Endometrium (tissue), 2 donors: Measurements from ENCODE around the gene NOC2L.
"Not testable (repeated sequence)": the region's sequence is repeated elsewhere in the genome, so short reads cannot be mapped to it uniquely, and the experiment has no call there.

Source experiments
- FAIRE-seq: peaks from 2 replicates; lab custom pipeline; 2012; peaks lifted over from hg19 to GRCh38; lab: Jason Lieb, UNC
- donor health status: control.
- donor health status: control.

NOC2L gene

GRCh38 chr1:958823-959730 is at the start of gene NOC2L:
Gene NOC2L, minus strand, starts transcription at chr1:959256. Its CDS starts 16 bp downstream, at chr1:959240.
- FAIRE-seq, result no peak

DNA sequence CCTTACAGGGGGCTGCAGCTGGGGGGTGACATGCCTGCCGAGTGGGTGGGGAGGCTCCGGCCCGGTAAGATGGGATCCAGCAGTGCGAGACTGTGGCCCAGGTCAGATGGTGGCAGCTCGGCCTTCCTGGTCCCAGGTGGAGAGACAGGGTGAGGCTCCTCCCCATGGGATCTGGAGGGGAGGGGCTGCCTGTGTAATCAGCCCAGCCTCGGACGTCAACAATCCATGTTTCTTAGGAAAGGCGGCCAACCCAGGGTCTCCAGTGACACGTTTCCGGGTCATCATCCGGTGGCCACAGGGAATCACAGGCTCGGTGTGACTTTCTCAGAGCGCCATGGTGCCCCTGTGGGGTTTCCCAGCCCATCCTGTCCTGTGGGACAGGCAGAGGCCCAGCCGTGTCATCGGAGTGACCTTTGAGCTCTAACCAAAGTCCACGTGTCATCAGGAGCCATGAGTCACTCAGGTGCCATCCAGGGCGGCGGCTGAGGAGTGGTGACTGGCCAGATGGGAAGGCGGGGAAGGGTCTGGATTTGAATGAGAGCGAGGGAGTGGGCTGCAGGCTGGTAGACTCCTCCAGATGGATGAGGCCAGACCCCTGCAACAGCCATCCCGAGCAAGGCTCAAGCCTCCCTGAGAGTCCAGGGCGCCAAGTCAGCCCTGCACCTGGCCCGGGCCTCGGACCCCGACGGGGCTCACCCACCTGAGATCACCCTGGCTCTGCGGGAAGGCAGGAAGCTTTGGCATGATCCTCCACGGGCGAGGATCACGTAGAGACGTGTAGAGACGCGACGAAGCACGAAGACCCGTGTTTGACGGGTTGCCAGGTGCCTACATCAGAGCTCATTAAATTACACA is 47.5 kb upstream of the NOC2L start:
- FAIRE-seq, result no peak

- no peak for FAIRE-seq
Measured at GRCh38 chr1:1005774-1006304, 46.8 kb upstream of the NOC2L start.

DNA sequence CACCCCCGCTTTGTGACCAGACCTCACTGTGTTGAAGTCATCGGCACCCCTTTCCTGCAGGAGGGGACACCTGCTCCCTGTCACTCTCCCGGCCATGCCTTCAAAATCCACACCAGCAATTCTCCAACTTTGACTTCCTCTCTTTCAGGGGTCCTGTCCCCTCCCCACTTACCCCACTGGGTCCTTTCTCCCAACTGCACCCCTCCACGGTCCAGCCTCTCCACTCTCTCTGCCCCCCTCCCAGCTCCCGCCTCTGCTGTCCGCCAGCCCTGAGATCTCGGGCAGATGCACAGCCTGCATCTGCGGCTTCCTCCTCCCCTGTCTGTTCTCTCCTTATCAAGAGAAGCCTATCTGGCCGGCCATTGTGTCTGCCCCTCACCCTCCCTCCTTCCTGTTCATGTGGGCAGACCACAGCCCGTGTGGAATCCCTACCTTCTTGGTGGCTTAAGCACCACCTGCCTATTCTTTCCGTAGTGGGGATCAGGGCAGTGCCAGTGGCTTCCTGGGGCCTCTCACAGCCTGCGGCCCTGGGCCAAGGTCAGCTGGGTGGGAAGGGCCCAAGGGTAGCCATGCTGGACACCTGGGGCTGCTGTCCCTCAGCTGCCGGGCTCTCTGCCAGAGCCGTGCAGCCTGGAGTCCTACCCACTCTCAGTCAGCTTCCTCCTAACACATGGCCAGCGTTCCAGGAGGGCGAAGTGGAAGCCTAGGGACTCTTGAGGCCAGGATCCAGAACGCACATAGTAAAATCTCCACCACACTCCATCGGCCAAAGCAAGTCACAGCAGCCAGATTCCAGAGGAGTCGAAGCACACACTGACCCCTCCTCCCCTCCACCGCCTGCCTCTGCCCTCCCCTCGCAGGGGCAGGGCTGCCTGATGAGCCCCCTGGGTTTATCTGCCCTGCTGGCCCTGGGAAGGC is 46.0 kb upstream of the NOC2L start:
- no peak for FAIRE-seq

DNA sequence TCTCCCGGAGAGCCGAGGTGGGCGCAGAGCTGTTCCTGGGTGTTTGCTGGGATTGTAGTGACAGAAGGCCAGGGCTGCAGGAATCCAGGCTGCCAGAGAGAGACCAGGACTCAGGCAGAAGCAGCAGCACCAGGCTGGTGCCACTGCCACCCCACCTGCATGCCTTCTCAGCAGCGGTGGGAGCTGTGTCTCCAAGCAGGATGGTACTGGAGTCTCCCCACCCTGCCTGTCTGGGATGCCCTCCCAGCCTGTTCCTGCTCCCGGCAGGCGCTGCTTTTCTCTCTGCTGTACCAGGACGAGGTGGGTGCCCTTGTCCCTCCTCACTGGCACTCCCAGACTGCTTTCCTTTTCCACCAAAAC is 45.3 kb upstream of the NOC2L start:
- no peak for FAIRE-seq

DNA sequence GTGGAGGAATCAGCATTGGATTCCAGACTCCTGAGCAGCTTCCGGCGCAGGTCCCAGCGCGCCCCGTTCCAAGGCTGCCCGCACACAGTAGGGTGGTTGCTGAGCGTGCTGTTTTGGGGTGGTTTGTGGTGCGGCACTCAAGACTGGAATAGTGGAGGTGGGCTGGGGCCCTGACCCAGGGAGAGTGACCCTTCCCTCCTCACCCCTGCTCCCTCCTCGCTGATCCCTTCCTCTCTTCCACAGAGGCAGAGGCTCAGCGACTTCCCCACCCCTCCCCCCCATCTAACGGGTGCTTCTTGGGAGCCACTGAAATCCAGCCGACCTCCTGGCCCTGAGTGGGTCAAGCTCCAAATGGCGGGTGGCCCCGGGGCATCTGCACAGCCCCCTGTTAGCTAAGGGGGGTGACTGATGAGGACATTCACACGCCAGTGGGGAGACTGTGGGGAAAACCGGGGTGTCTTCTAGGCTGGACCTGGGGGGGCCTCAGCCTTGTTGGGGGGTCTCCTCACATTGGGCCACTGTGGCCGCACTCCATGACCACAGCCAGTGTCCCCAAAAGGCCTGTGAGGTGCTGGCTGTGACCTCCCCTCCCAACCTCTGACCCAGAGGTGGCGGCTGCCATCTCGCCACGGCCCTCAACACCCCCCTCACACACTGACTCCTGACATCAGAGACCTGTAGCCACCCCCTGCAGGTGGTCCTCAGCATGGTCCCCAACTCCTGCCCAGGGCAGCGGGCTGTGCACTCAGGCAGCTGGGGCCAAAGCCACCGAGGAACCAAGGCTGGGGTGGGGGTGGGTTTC is 44.8 kb upstream of the NOC2L start:
- no peak for FAIRE-seq

DNA sequence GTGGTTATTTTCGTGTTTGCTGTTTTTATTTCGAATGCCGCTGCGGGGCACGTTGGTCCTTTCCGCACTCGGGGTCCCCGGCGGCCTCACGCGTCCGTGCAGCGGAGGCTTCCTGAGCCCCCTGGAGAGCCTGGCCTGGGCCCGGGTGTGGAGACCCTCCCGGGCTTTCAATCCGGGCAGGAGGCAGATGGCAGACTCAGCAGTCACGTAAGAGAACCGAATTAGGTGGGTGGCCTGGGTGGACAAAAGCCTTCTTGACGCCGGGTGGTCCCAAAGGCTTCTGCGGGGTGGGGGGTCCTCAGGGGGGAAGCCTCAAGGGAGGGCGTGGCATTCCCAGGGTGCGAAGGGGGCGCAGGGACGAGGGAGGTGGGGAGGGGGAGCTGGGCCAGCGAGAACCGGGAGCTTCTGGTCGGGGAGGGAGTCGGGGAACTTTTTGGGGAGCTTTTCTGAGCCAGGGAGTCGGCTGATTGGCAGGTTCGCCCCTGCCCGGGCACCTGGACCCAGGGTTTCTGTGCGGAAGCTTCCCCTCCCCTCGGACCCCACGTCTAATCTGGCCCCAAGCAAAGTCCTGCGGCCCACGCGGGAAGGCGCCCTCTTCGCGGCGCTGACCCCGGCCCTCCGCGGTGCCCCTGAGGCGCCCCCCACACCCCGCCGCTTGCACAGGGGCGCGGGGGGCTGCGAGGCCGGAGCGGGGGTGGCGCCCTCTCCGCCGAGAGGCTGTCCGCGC is 42.2 kb upstream of the NOC2L start:
- FAIRE-seq, result no peak

- no peak for FAIRE-seq
Measured at GRCh38 chr1:1000357-1001056, 41.5 kb upstream of the NOC2L start.

DNA sequence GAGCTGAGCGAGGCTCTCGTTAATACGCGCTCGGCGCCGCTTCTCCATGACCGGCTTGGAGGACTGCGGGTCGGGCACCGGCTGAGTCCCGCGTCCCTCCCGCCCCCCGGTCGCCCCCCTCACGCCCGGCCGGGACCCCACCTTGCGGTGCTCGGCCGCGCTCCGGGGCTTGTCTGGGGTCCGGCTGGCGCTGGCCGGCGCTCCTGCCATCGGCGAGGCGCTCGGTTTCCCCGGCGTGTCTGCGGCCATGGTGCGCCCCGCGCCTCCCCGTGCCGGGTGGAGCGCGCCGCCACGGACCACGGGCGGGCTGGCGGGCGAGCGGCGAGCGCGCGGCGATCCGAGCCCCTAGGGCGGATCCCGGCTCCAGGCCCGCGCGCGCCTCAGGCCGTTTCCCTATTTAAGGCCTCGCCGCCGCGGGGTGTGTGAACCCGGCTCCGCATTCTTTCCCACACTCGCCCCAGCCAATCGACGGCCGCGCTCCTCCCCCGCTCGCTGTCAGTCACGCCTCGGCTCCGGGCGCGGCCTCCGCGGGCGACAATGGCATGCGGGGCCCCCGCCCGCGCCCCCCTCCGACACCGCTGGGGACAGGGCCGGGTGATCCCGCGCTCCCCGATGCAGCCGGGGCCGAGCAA is 40.8 kb upstream of the NOC2L start, which contains the start of gene HES4:
Gene HES4 (minus strand): TSS at position 373 of the 632 bp plus-strand sequence. CDS start 124 bp downstream, at position 249.
- no peak for FAIRE-seq

GRCh38 chr1:998995-999724 is 40.1 kb upstream of the NOC2L start:
- no peak for FAIRE-seq

GRCh38 chr1:998745-998994 is 39.6 kb upstream of the NOC2L start:
- no peak for FAIRE-seq

GRCh38 chr1:997993-998744 is 39.1 kb upstream of the NOC2L start:
- FAIRE-seq, result no peak

DNA sequence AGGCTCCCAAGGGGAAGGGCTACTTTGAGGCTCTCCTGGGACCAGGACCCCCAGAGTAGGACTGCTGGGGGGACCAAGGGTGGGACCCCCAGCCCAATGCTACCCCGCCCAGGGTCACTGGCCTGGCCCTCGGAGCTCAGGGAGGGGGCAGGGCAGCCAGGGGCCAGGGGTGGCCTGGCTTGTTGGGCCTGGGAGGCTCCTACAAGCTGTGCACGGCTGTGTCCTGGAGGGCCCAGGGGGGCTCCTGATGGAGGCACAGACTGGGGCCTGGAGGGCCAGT is 38.6 kb upstream of the NOC2L start:
- no peak for FAIRE-seq

- no peak for FAIRE-seq
Measured at GRCh38 chr1:996851-997712, 38.0 kb upstream of the NOC2L start.

DNA sequence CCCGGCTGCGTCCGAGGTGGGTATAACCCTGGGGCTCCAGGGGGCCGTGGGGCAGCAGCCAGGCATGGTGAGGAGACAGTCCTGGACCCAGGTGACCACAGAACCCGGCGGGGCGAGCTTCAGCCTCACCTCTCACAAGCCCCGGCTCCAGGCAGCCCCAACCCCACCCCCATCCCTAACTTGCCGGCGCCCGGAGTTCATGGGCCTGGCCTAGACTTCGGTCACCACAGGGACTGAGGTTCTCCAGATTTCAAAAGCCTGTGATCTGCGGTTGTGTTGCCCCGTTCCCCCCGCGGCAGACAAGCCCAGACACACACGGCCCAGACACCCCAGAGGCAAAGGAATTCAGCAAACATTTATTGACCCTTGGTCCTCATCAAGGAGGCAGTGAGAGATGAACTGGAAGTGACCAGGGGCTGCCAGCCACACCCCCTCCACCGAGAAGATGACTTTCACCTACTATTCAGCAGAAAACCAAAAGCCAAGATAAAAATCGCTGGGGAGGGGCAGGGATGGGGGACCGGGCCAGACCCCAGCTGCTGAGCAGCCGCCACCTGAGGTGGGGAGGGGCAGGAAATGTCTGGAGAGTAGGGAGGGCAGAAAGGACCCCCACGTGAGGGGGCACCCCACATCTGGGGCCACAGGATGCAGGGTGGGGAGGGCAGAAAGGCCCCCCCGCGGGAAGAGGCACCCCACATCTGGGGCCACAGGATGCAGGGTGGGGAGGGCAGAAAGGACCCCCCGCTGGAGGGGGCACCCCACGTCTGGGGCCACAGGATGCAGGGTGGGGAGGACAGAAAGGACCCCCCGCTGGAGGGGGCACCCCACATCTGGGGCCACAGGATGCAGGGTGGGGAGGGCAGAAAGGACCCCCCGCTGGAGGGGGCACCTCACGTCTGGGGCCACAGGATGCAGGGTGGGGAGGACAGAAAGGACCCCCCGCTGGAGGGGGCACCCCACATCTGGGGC is 36.9 kb upstream of the NOC2L start:
- FAIRE-seq, result no peak

- not testable (repeated sequence) for FAIRE-seq
Measured at GRCh38 chr1:994546-994945, 35.5 kb upstream of the NOC2L start.
